IPS DF 19.7 (cell line): ENCODE data around the gene C16orf74.

Source experiments
- DNase-seq: peaks from one replicate; pipeline ENCODE4 v3.0.0-alpha.2; 2013; ENCODE audit warnings: low read depth, low spot score

C16orf74 gene

DNA sequence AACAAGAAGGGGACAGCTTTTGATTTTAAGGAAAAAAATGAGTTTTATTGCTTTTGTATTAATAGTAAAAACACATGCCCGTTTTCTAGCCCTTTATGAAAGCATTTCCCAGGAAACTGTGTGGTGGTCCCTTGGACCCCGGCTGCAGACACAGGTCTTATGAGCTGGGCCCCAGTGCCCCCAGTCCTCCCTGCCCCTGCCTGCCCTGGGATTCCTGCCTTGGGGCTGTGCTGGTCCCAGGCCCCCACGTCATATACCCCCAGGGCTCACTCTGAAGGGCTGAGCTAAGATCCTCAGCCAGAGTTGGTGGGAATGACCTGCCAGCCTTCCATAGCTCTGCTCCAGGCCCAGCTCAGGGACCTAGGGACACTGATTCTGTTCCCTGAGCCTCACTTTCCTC, 92.9 kb downstream of the C16orf74 start:
- DNase-seq: no peak
